T-helper 1 cell (primary cell): ENCODE measurements around the gene IL1RAPL2.
"Not testable (repeated sequence)": the region's sequence is repeated elsewhere in the genome, so short reads cannot be mapped to it uniquely, and the experiment has no call there.

ENCODE experiments used
- DNase-seq, 5 donors: peaks; one replicate each; pipeline ENCODE4 v3.0.0-alpha.2; 2012 to 2020

IL1RAPL2 gene

GRCh38 chrX:104677517-104677916 is 111.5 kb downstream of the IL1RAPL2 start:
- not testable (repeated sequence) for DNase-seq

- no peak for DNase-seq
Measured at GRCh38 chrX:104679175-104679574, 113.2 kb downstream of the IL1RAPL2 start.

- DNase-seq: no peak
Measured at GRCh38 chrX:104681214-104681613, 115.2 kb downstream of the IL1RAPL2 start.

- no peak for DNase-seq
Measured at GRCh38 chrX:104684077-104684476, 118.1 kb downstream of the IL1RAPL2 start.

GRCh38 chrX:104695593-104695992 is 129.6 kb downstream of the IL1RAPL2 start:
- DNase-seq: no peak

- DNase-seq: no peak
Measured at GRCh38 chrX:104696667-104697066, 130.7 kb downstream of the IL1RAPL2 start.

- no peak for DNase-seq
Measured at GRCh38 chrX:104697294-104697693, 131.3 kb downstream of the IL1RAPL2 start.

GRCh38 chrX:104707042-104707441 is 141.0 kb downstream of the IL1RAPL2 start:
- DNase-seq: no peak

- DNase-seq: no peak
Measured at GRCh38 chrX:104707572-104707971, 141.6 kb downstream of the IL1RAPL2 start.

GRCh38 chrX:104712515-104712914 is 146.5 kb downstream of the IL1RAPL2 start:
- DNase-seq: no peak

- DNase-seq: no peak
Measured at GRCh38 chrX:104721854-104722253, 155.9 kb downstream of the IL1RAPL2 start.

GRCh38 chrX:104728456-104728855 is 162.5 kb downstream of the IL1RAPL2 start:
- DNase-seq: no peak

- DNase-seq: no peak
Measured at GRCh38 chrX:104742355-104742754, 176.4 kb downstream of the IL1RAPL2 start.

- no peak for DNase-seq
Measured at GRCh38 chrX:104745152-104745551, 179.2 kb downstream of the IL1RAPL2 start.

- DNase-seq: no peak
Measured at GRCh38 chrX:104749951-104750610, 184.1 kb downstream of the IL1RAPL2 start.

- DNase-seq: no peak
Measured at GRCh38 chrX:104762641-104763040, 196.6 kb downstream of the IL1RAPL2 start.

GRCh38 chrX:104789784-104790183 is 223.8 kb downstream of the IL1RAPL2 start:
- DNase-seq: no peak

GRCh38 chrX:104795804-104796203 is 229.8 kb downstream of the IL1RAPL2 start:
- no peak for DNase-seq

GRCh38 chrX:104803219-104803618 is 237.2 kb downstream of the IL1RAPL2 start:
- DNase-seq: no peak

- no peak for DNase-seq
Measured at GRCh38 chrX:104806346-104806745, 240.3 kb downstream of the IL1RAPL2 start.

GRCh38 chrX:104833401-104833800 is 267.4 kb downstream of the IL1RAPL2 start:
- DNase-seq: no peak

GRCh38 chrX:104842646-104843045 is 276.6 kb downstream of the IL1RAPL2 start:
- no peak for DNase-seq

GRCh38 chrX:104852241-104852640 is 286.2 kb downstream of the IL1RAPL2 start:
- no peak for DNase-seq

- DNase-seq: peak in 1 of 5 donors; percentile 1
Measured at GRCh38 chrX:104854188-104854587, 288.2 kb downstream of the IL1RAPL2 start.

- no peak for DNase-seq
Measured at GRCh38 chrX:104854790-104855340, 288.9 kb downstream of the IL1RAPL2 start.
